H1 (cell line): Measurements from ENCODE around the gene TMEM163. TPM values are rescaled to one million over a fixed set of nuclear protein-coding genes. Genes with fewer than 3 reads are reported as not detected.

Experiments
- CTCF ChIA-PET: fragments of 300-600 bp; sonication (Branson Sonifier 250); formaldehyde crosslinking; loops from one replicate; lab custom pipeline; 2021; ENCODE audit not compliant: partially characterized antibody; lab: Charles Lee
- POLR2A ChIA-PET: fragments of 300-600 bp; sonication (Branson Sonifier 250); formaldehyde crosslinking; loops from one replicate; lab custom pipeline; 2021; ENCODE audit warnings: inconsistent platforms; ENCODE audit not compliant: partially characterized antibody; lab: Charles Lee
- DNase-seq, 2 experiments: peaks; one replicate each; pipeline versions ENCODE4 v3.0.0 to v3.0.0-alpha.2; 2010 to 2022; ENCODE audit warnings: low spot score in 2 of 2, low read depth in 1 of 2, mixed read lengths in 1 of 2
- FAIRE-seq: peaks from 2 replicates; lab custom pipeline; 2011; peaks lifted over from hg19 to GRCh38; lab: Jason Lieb, UNC
- H2AFZ ChIP-seq: 2 replicates; pipeline ENCODE4 v1.8.1; 2012; ENCODE audit warnings: low read length, inconsistent platforms
- H2AK5ac ChIP-seq: 2 replicates; pipeline ENCODE4 v1.6.1; 2013; ENCODE audit warnings: low read depth, low read length
- H2BK120ac ChIP-seq: replicated peaks from 2 replicates; pipeline ENCODE3; 2013; ENCODE audit warnings: low read depth, low read length, inconsistent platforms
- H2BK12ac ChIP-seq: 2 replicates; pipeline ENCODE4 v1.6.1; 2013; ENCODE audit warnings: low read depth, low read length
- H2BK15ac ChIP-seq: 2 replicates; pipeline ENCODE4 v1.6.1; 2013; ENCODE audit warnings: low read length
- H2BK20ac ChIP-seq: 2 replicates; pipeline ENCODE4 v1.6.1; 2013; ENCODE audit warnings: low read length
- H2BK5ac ChIP-seq: 2 replicates; pipeline ENCODE4 v1.6.1; 2013; ENCODE audit warnings: low read depth, low read length
- H3K14ac ChIP-seq: 2 replicates; pipeline ENCODE4 v1.6.1; 2013; ENCODE audit warnings: inconsistent platforms; ENCODE audit not compliant: insufficient read length
- H3K18ac ChIP-seq: 2 replicates; pipeline ENCODE4 v1.6.1; 2013; ENCODE audit warnings: low read length; ENCODE audit errors: extremely low read depth
- H3K23ac ChIP-seq: 2 replicates; pipeline ENCODE4 v1.6.1; 2013; ENCODE audit warnings: inconsistent platforms; ENCODE audit not compliant: insufficient read length
- H3K23me2 ChIP-seq: 2 replicates; pipeline ENCODE4 v1.6.1; 2013; ENCODE audit warnings: low read depth, low read length
- H3K27ac ChIP-seq: 2 replicates; pipeline ENCODE4 v1.6.1; 2011; ENCODE audit warnings: low read depth, low read length, inconsistent platforms
- H3K27me3 ChIP-seq, 4 experiments: replicated peaks in 1 of 4; 1 replicate in 1 of 4; 2 replicates in 3 of 4; pipeline versions ENCODE4 v1.6.1 to v1.8.1; 2011 to 2013; ENCODE audit warnings: low read length in 3 of 4, mild to moderate bottlenecking in 3 of 4, inconsistent platforms in 2 of 4, mixed read lengths in 2 of 4, moderate library complexity in 1 of 4; ENCODE audit not compliant: control insufficient read depth in 3 of 4, insufficient read depth in 3 of 4; ENCODE audit errors: extremely low read depth in 1 of 4
- H3K36me3 ChIP-seq, 4 experiments: 2 replicates each; pipeline versions ENCODE4 v1.6.1 to v1.8.1; 2011 to 2013; ENCODE audit warnings: mild to moderate bottlenecking in 4 of 4, low read length in 3 of 4, moderate library complexity in 2 of 4, control low read depth in 1 of 4, inconsistent platforms in 1 of 4; ENCODE audit not compliant: insufficient read depth in 4 of 4, control insufficient read depth in 2 of 4
- H3K4ac ChIP-seq: replicated peaks from 2 replicates; pipeline ENCODE3; 2013; ENCODE audit warnings: low read length, low read depth, mixed read lengths, inconsistent platforms; ENCODE audit not compliant: insufficient read length
- H3K4me1 ChIP-seq, 4 experiments: replicated peaks in 1 of 4; 1 replicate in 1 of 4; 2 replicates in 3 of 4; pipeline versions ENCODE4 v1.6.1 to v1.8.1; 2011 to 2013; ENCODE audit warnings: low read length in 3 of 4, inconsistent platforms in 2 of 4, mixed read lengths in 1 of 4; ENCODE audit not compliant: insufficient read depth in 4 of 4, control insufficient read depth in 3 of 4
- H3K4me2 ChIP-seq, 2 experiments: 2 replicates each; pipeline versions ENCODE4 v1.6.1 to v1.8.1; 2011 to 2013; ENCODE audit warnings: low read depth in 2 of 2, low read length in 2 of 2, control low read depth in 1 of 2, inconsistent platforms in 1 of 2, mild to moderate bottlenecking in 1 of 2; ENCODE audit not compliant: insufficient read depth in 1 of 2
- H3K4me3 ChIP-seq, 4 experiments: fragments of 200-600, 300-600 bp in 1 of 4; sonication (generic), shearing (Covaris generic), sonication (Bioruptor Twin) in 1 of 4; 2 replicates each; pipeline versions ENCODE4 v1.5.1 to v1.8.1; 2011 to 2016; ENCODE audit warnings: low read length in 4 of 4, low read depth in 3 of 4, control low read depth in 2 of 4, inconsistent platforms in 2 of 4, mild to moderate bottlenecking in 2 of 4, mixed read lengths in 1 of 4, moderate library complexity in 1 of 4; ENCODE audit not compliant: insufficient read depth in 2 of 4; ENCODE audit errors: extremely low read depth in 1 of 4
- H3K56ac ChIP-seq: replicated peaks from 2 replicates; pipeline ENCODE3; 2013; ENCODE audit warnings: low read depth, mild to moderate bottlenecking, mixed read lengths, low read length, inconsistent platforms; ENCODE audit not compliant: insufficient read length
- H3K79me1 ChIP-seq: 2 replicates; pipeline ENCODE4 v1.6.1; 2013; ENCODE audit warnings: low read depth, low read length, control low read depth
- H3K79me2 ChIP-seq, 2 experiments: 2 replicates each; pipeline versions ENCODE4 v1.6.1 to v1.8.1; 2012 to 2013; ENCODE audit warnings: low read length in 2 of 2, mild to moderate bottlenecking in 2 of 2, inconsistent platforms in 1 of 2; ENCODE audit not compliant: insufficient read depth in 2 of 2, control insufficient read depth in 1 of 2
- H3K9ac ChIP-seq, 4 experiments: replicated peaks in 1 of 4; 1 replicate in 1 of 4; 2 replicates in 3 of 4; pipeline versions ENCODE4 v1.6.1 to v1.8.1; 2011 to 2013; ENCODE audit warnings: low read depth in 3 of 4, low read length in 3 of 4, control low read depth in 2 of 4, mild to moderate bottlenecking in 2 of 4, moderate library complexity in 2 of 4, inconsistent platforms in 1 of 4; ENCODE audit errors: extremely low read depth in 1 of 4
- H3K9me3 ChIP-seq, 2 experiments: 2 replicates each; pipeline versions ENCODE4 v1.6.1 to v1.8.1; 2012 to 2013; ENCODE audit warnings: mild to moderate bottlenecking in 2 of 2, moderate library complexity in 2 of 2, control low read depth in 1 of 2, inconsistent platforms in 1 of 2, low read depth in 1 of 2, low read length in 1 of 2, mixed read lengths in 1 of 2; ENCODE audit not compliant: insufficient read depth in 2 of 2
- H4K20me1 ChIP-seq, 2 experiments: replicated peaks in 1 of 2; 2 replicates each; pipeline versions ENCODE3 to v1.8.1; 2011 to 2013; ENCODE audit warnings: inconsistent platforms in 2 of 2, low read length in 2 of 2, mild to moderate bottlenecking in 1 of 2; ENCODE audit not compliant: insufficient read depth in 2 of 2, control insufficient read depth in 1 of 2
- H4K5ac ChIP-seq: 2 replicates; pipeline ENCODE4 v1.6.1; 2013; ENCODE audit warnings: low read length, low read depth, mixed read lengths, inconsistent platforms; ENCODE audit not compliant: insufficient read length
- H4K8ac ChIP-seq: 2 replicates; pipeline ENCODE4 v1.8.0; 2013; ENCODE audit warnings: mild to moderate bottlenecking, moderate library complexity, low read length, inconsistent platforms; ENCODE audit not compliant: insufficient read depth; ENCODE audit errors: extremely low read depth
- H4K91ac ChIP-seq: replicated peaks from 2 replicates; pipeline ENCODE3; 2013; ENCODE audit warnings: low read length, mixed read lengths, inconsistent platforms; ENCODE audit not compliant: insufficient read length
- BRCA1 ChIP-seq: IDR thresholded peaks from 2 replicates; pipeline ENCODE4 v1.6.1; 2012; ENCODE audit warnings: low read depth, low read length, improper control_type of control experiment
- CEBPB ChIP-seq: IDR thresholded peaks from 2 replicates; pipeline ENCODE4 v1.6.1; 2012; ENCODE audit warnings: low read depth, low read length
- CHD2 ChIP-seq: IDR thresholded peaks from 2 replicates; pipeline ENCODE4 v1.6.1; 2012; ENCODE audit warnings: low read length, improper control_type of control experiment
- SIN3A ChIP-seq, 2 experiments: IDR thresholded peaks in 1 of 2; conservative IDR thresholded peaks in 1 of 2; 2 replicates each; pipeline ENCODE4 v1.6.1; 2011 to 2012; ENCODE audit warnings: low read length in 2 of 2, improper control_type of control experiment in 1 of 2, low read depth in 1 of 2, mild to moderate bottlenecking in 1 of 2
- SIX5 ChIP-seq: IDR thresholded peaks from 2 replicates; pipeline ENCODE4 v1.6.1; 2011; ENCODE audit warnings: mild to moderate bottlenecking, low read depth, low read length
- WGBS, 2 experiments: shearing (Covaris generic) in 1 of 2; methylation state at CpG; one replicate each; pipeline versions ENCODE4 v1.1.6 to v1.1.7; 2013 to 2015; ENCODE audit warnings: low lambda C conversion rate in 2 of 2, mixed read lengths in 2 of 2, inconsistent platforms in 1 of 2, low coverage in 1 of 2, missing lambda C conversion rate in 1 of 2; ENCODE audit not compliant: insufficient replicate concordance in 2 of 2, insufficient coverage in 1 of 2, insufficient read length in 1 of 2; ENCODE audit errors: extremely low coverage in 1 of 2, missing lambda C conversion rate in 1 of 2; 5-methylcytosine and 5-hydroxymethylcytosine counted together
- polyA plus RNA-seq, 7 experiments: library from polyadenylated mRNA; depleted of rRNA in 3 of 7; stranded (reverse) in 5 of 7; unstranded in 2 of 7; fragments of >200 nt in 5 of 7; fragments of 200-250 nt in 2 of 7; gene quantifications; 1 replicate in 5 of 7; 2 replicates in 1 of 7; 4 replicates in 1 of 7; pipeline versions ENCODE4 v1.2.1 to v1.2.3, GENCODE V29; 2011 to 2013; ENCODE audit warnings: missing spikeins in 2 of 7, mixed read lengths in 2 of 7
- total RNA-seq: library from RNA; stranded (reverse); fragmentation: NEBNext Ultra II Directional; extraction: Animal tissue kit (Norgen Biotek cat#: 25700); gene quantifications from 2 replicates; pipeline ENCODE4 v1.2.1, GENCODE V29; 2021

The TMEM163 gene
- total and polyA plus RNA-seq, 2 of the 8 experiments (the other 6 are each of a cell fraction or from before 2014, with no cell fraction given), result 2.8 to 3.2 TPM

DNA sequence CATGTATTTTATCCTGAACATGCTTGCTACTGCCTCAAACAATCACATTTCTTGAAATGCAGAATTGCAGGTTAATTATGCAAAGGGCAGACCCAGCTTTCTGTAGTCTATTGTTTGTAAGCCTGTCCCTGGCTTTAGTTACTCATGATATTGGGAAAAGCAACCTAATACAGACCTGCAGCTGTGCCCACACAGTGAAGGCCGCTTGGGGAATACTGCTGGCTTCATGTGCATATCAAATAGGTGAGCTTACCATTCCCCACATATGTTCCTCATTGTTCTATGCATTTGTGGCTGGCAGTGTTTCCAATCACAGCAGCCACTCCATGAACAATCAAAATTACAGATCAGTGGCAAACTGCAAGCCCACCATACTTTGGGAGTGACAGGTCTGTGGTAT is 186.3 kb downstream of the TMEM163 start:
- 61% methylated on average over 1 of the region's 1 CpG; no CpG with 5 or more reads in 1 of the 2 experiments for WGBS, 2 experiments
- no peak for TF ChIP-seq SIX5
- TF ChIP-seq SIN3A (conservative IDR thresholded peaks at IDR 0.05 in 1 of 2, IDR thresholded peaks at IDR 0.05 in 1 of 2; ENCODE audit: low read depth in 1 of 2, low read length in 2 of 2), result no peak
- TF ChIP-seq BRCA1, result no peak
- no peak for TF ChIP-seq CHD2
- TF ChIP-seq CEBPB, result no peak

More for the DNA sequence above, 186.3 kb downstream of the TMEM163 start:
- no peaks in the 10 kb centered on the region for H3K36me3 ChIP-seq
- H3K14ac ChIP-seq, result no peak overlapping the region
- no peak overlapping the region for H2BK20ac ChIP-seq
- H3K27ac ChIP-seq, result no peak overlapping the region
- no peak overlapping the region for H3K9ac ChIP-seq
- no peaks in the 10 kb centered on the region for H3K79me1 ChIP-seq
- FAIRE-seq (no peak), DNase-seq (no peak)
- no peak overlapping the region for H2BK5ac ChIP-seq
- H3K4me1 ChIP-seq, result peaks cover 0 to 9% (median 5%) of the 10 kb centered on the region in 4 experiments; a peak in 3 of 7 replicates
- no peak overlapping the region for H2BK12ac ChIP-seq
- H2BK15ac ChIP-seq, result no peak overlapping the region
- no peak overlapping the region for H3K4me3 ChIP-seq
- no peak overlapping the region for H4K91ac ChIP-seq
- H3K4ac ChIP-seq, result no peak overlapping the region
- no peaks in the 10 kb centered on the region for H3K79me2 ChIP-seq
- H4K20me1 ChIP-seq, result no peaks in the 10 kb centered on the region
- no peaks in the 10 kb centered on the region for H3K27me3 ChIP-seq
- no peak overlapping the region for H2AFZ ChIP-seq
- no peak overlapping the region for H2AK5ac ChIP-seq
- ChIA-PET POLR2A (no interaction called here), CTCF (interaction anchor here (1.1 to 1.7 kb wide), 2 partner anchors 19 to 128 kb away, joined by 3 to 4 read pairs; no protein-coding TSS in a partner anchor)
- H3K9me3 ChIP-seq, result no peaks in the 10 kb centered on the region
- no peak overlapping the region for H3K56ac ChIP-seq
- H3K4me2 ChIP-seq, result peak overlapping the region in 1 of 2 experiments; percentile 23; a peak in 2 of 4 replicates
- H2BK120ac ChIP-seq, result no peak overlapping the region
- no peak overlapping the region for H4K8ac ChIP-seq
- no peak overlapping the region for H3K23ac ChIP-seq
- no peaks in the 10 kb centered on the region for H3K23me2 ChIP-seq
- no peak overlapping the region for H4K5ac ChIP-seq
- no peak overlapping the region for H3K18ac ChIP-seq
